Measurements from ENCODE around the gene NR4A1. TPM values are rescaled to one million over a fixed set of nuclear protein-coding genes. Genes with fewer than 3 reads are reported as not detected.

Gene NR4A1
- polyA plus RNA-seq, 1 donor (not counting 4 experiments of a cell fraction or from before 2014, with no cell fraction given) = 3.9 TPM

- H3K79me2 ChIP-seq (ENCODE audit: control insufficient read depth, insufficient read depth, low read length) = no peaks in the 10 kb centered on the region
- H3K9me3 ChIP-seq (ENCODE audit: control insufficient read depth, low read depth, low read length) = no peaks in the 10 kb centered on the region
- dilution Hi-C loops (cut with MboI; ENCODE audit: extremely low pct_ligation_motif_present, low sequenced_read_pairs) = no loop called here
Measured at GRCh38 chr12:52085682-52086180, 34.5 kb downstream of the NR4A1 start.

GRCh38 chr12:52086366-52086765 lies 35.1 kb downstream of the NR4A1 start:
- Histone ChIP-seq H3K36me3 (ENCODE audit: control insufficient read depth in 2 of 2, extremely low read depth in 1 of 2, insufficient read depth in 2 of 2, low read length in 2 of 2) (no peaks in the 10 kb centered on the region), H3K9me1 (ENCODE audit: control insufficient read depth, extremely low read depth, insufficient read depth, low read length) (no peaks in the 10 kb centered on the region), H3K4me1 (ENCODE audit: control insufficient read depth, extremely low read depth, insufficient read depth, low read length) (no peaks in the 10 kb centered on the region), H3K9ac (ENCODE audit: control insufficient read depth, extremely low read depth, insufficient read depth, low read length) (no peak overlapping the region), H3K4me2 (ENCODE audit: control insufficient read depth, extremely low read depth, insufficient read depth, low read depth, low read length) (no peak overlapping the region), H3K79me2 (ENCODE audit: control insufficient read depth, insufficient read depth, low read length) (no peaks in the 10 kb centered on the region), H3K9me3 (ENCODE audit: control insufficient read depth, low read depth, low read length) (no peaks in the 10 kb centered on the region), H2AFZ (ENCODE audit: control insufficient read depth, low read length) (no peak overlapping the region), H4K20me1 (ENCODE audit: control insufficient read depth, extremely low read depth, insufficient read depth, low read length) (peaks cover 3% of the 10 kb centered on the region), H3K27me3 (ENCODE audit: control insufficient read depth, extremely low read depth, insufficient read depth, low read length) (peaks cover 42% of the 10 kb centered on the region), H3K27ac (ENCODE audit: control insufficient read depth, insufficient read depth, low read length) (no peak overlapping the region), H3K4me3 (ENCODE audit: control insufficient read depth in 2 of 3, extremely low read depth in 1 of 3, insufficient read depth in 2 of 3, low read depth in 1 of 3, low read length in 3 of 3) (no peak overlapping the region)
- FAIRE-seq = no peak
- dilution Hi-C loops (cut with MboI; ENCODE audit: extremely low pct_ligation_motif_present, low sequenced_read_pairs) = no loop called here
- no peak for DNase-seq (ENCODE audit: low read depth, low spot score)
- no peak for TF ChIP-seq EZH2 (IDR thresholded peaks at IDR 0.05; ENCODE audit: low read length)
- no peak for TF ChIP-seq CTCF (optimal IDR thresholded peaks at IDR 0.05 in 1 of 3, IDR thresholded peaks at IDR 0.05 in 1 of 3, conservative IDR thresholded peaks at IDR 0.05 in 1 of 3; ENCODE audit: extremely low read depth in 1 of 3, insufficient read depth in 2 of 3, low read length in 3 of 3)

More at GRCh38 chr12:52085682-52086180, 34.5 kb downstream of the NR4A1 start:
- FAIRE-seq (no peak), DNase-seq (ENCODE audit: low read depth, low spot score) (no peak)
- Histone ChIP-seq H3K9me1 (ENCODE audit: control insufficient read depth, extremely low read depth, insufficient read depth, low read length) (no peaks in the 10 kb centered on the region), H3K4me1 (ENCODE audit: control insufficient read depth, extremely low read depth, insufficient read depth, low read length) (no peaks in the 10 kb centered on the region), H2AFZ (ENCODE audit: control insufficient read depth, low read length) (no peak overlapping the region), H3K4me2 (ENCODE audit: control insufficient read depth, extremely low read depth, insufficient read depth, low read depth, low read length) (no peak overlapping the region), H4K20me1 (ENCODE audit: control insufficient read depth, extremely low read depth, insufficient read depth, low read length) (peaks cover 3% of the 10 kb centered on the region), H3K27me3 (ENCODE audit: control insufficient read depth, extremely low read depth, insufficient read depth, low read length) (peaks cover 36% of the 10 kb centered on the region), H3K36me3 (ENCODE audit: control insufficient read depth in 2 of 2, extremely low read depth in 1 of 2, insufficient read depth in 2 of 2, low read length in 2 of 2) (no peaks in the 10 kb centered on the region), H3K9ac (ENCODE audit: control insufficient read depth, extremely low read depth, insufficient read depth, low read length) (no peak overlapping the region), H3K4me3 (ENCODE audit: control insufficient read depth in 2 of 3, extremely low read depth in 1 of 3, insufficient read depth in 2 of 3, low read depth in 1 of 3, low read length in 3 of 3) (no peak overlapping the region), H3K27ac (ENCODE audit: control insufficient read depth, insufficient read depth, low read length) (no peak overlapping the region)
- no peak for TF ChIP-seq EZH2 (IDR thresholded peaks at IDR 0.05; ENCODE audit: low read length)
- TF ChIP-seq CTCF (optimal IDR thresholded peaks at IDR 0.05 in 1 of 3, IDR thresholded peaks at IDR 0.05 in 1 of 3, conservative IDR thresholded peaks at IDR 0.05 in 1 of 3; ENCODE audit: extremely low read depth in 1 of 3, insufficient read depth in 2 of 3, low read length in 3 of 3) = no peak

Data from keratinocyte (primary cell).